IMR-90 (cell line): ENCODE results near the gene PRDM13. TPM values are rescaled to one million over a fixed set of nuclear protein-coding genes. Genes with fewer than 3 reads are reported as not detected.

Experiments
- ATAC-seq: fragments of 200-7000 bp; cut with Tn5 transposase; 2 replicates; pipeline ENCODE4 v1.9.1; 2020; ENCODE audit warnings: low read depth, mild to moderate bottlenecking, moderate library complexity
- BruUV-seq: library from RNA; stranded (reverse); fragments of 400-500 nt; replicated peaks from 2 replicates; lab custom pipeline; 2021; lab: Mats Ljungman, UMichigan
- CTCF ChIA-PET: fragments of 300-600 bp; formaldehyde crosslinking; extraction: SDS; loops from one replicate; lab custom pipeline; 2021; ENCODE audit warnings: antibody characterized with exemption; lab: Yijun Ruan, JAX
- POLR2A ChIA-PET: fragments of 300-600 bp; sonication (Branson Sonifier 250); formaldehyde crosslinking; loops from one replicate; lab custom pipeline; 2022; ENCODE audit warnings: antibody characterized with exemption; ENCODE audit not compliant: unreplicated experiment; lab: Charles Lee
- DNase-seq: peaks from one replicate; pipeline ENCODE4 v3.0.0; 2013
- H2AFZ ChIP-seq: replicated peaks from 2 replicates; pipeline ENCODE3; 2013; ENCODE audit warnings: low read length, mild to moderate bottlenecking; ENCODE audit not compliant: poor library complexity
- H2AK5ac ChIP-seq: 2 replicates; pipeline ENCODE4 v1.6.1; 2013; ENCODE audit warnings: low read depth, low read length, inconsistent platforms
- H2AK9ac ChIP-seq: replicated peaks from 2 replicates; pipeline ENCODE3; 2013; ENCODE audit warnings: mild to moderate bottlenecking, low read depth, low read length, moderate library complexity; ENCODE audit not compliant: poor library complexity
- H2BK120ac ChIP-seq: 2 replicates; pipeline ENCODE4 v1.6.1; 2013; ENCODE audit warnings: low read depth, low read length, inconsistent platforms
- H2BK15ac ChIP-seq: 3 replicates; pipeline ENCODE4 v1.6.1; 2013; ENCODE audit warnings: low read depth, low read length, inconsistent platforms
- H2BK20ac ChIP-seq: 2 replicates; pipeline ENCODE4 v1.6.1; 2013; ENCODE audit warnings: low read depth, mild to moderate bottlenecking, inconsistent platforms, low read length, moderate library complexity
- H2BK5ac ChIP-seq: 2 replicates; pipeline ENCODE4 v1.6.1; 2013; ENCODE audit warnings: mild to moderate bottlenecking, low read depth, low read length, inconsistent platforms; ENCODE audit not compliant: poor library complexity, severe bottlenecking
- H3K14ac ChIP-seq: replicated peaks from 2 replicates; pipeline ENCODE4 v1.6.1; 2013; ENCODE audit warnings: low read depth, low read length, inconsistent platforms
- H3K18ac ChIP-seq: 2 replicates; pipeline ENCODE4 v1.6.1; 2013; ENCODE audit warnings: low read depth, low read length, control low read depth
- H3K23ac ChIP-seq: 2 replicates; pipeline ENCODE4 v1.6.1; 2013; ENCODE audit warnings: low read depth, low read length, inconsistent platforms
- H3K27ac ChIP-seq: 2 replicates; pipeline ENCODE4 v1.5.1; 2013; ENCODE audit warnings: mild to moderate bottlenecking, control low read depth, low read length; ENCODE audit not compliant: insufficient read depth
- H3K27me3 ChIP-seq: 2 replicates; pipeline ENCODE4 v1.6.1; 2013; ENCODE audit warnings: low read length; ENCODE audit not compliant: control insufficient read depth, insufficient read depth
- H3K36me3 ChIP-seq: 2 replicates; pipeline ENCODE4 v1.6.1; 2013; ENCODE audit warnings: low read length, mixed read lengths; ENCODE audit not compliant: control insufficient read depth, insufficient read depth
- H3K4ac ChIP-seq: 2 replicates; pipeline ENCODE4 v1.6.1; 2013; ENCODE audit warnings: low read depth, low read length, inconsistent platforms
- H3K4me1 ChIP-seq: 2 replicates; pipeline ENCODE4 v1.6.1; 2013; ENCODE audit warnings: low read length, mixed read lengths; ENCODE audit not compliant: control insufficient read depth, insufficient read depth
- H3K4me2 ChIP-seq: 2 replicates; pipeline ENCODE4 v1.6.1; 2013; ENCODE audit warnings: low read depth, mild to moderate bottlenecking, control low read depth, low read length, moderate library complexity
- H3K4me3 ChIP-seq: 2 replicates; pipeline ENCODE4 v1.5.1; 2013; ENCODE audit warnings: low read depth, mild to moderate bottlenecking, control low read depth, low read length, moderate library complexity; ENCODE audit not compliant: insufficient read depth
- H3K56ac ChIP-seq: 2 replicates; pipeline ENCODE4 v1.6.1; 2013; ENCODE audit warnings: low read length, inconsistent platforms; ENCODE audit not compliant: insufficient read depth; ENCODE audit errors: extremely low read depth
- H3K79me1 ChIP-seq, 2 experiments: 2 replicates each; pipeline ENCODE4 v1.6.1; 2013; ENCODE audit warnings: low read length in 2 of 2, inconsistent platforms in 1 of 2, low read depth in 1 of 2
- H3K9ac ChIP-seq: 2 replicates; pipeline ENCODE4 v1.6.1; 2013; ENCODE audit warnings: low read depth, low read length, control low read depth
- H3K9me1 ChIP-seq: 2 replicates; pipeline ENCODE4 v1.6.1; 2013; ENCODE audit warnings: low read length, inconsistent platforms; ENCODE audit not compliant: insufficient read depth
- H3K9me3 ChIP-seq: 2 replicates; pipeline ENCODE4 v1.6.1; 2013; ENCODE audit warnings: low read length; ENCODE audit not compliant: control insufficient read depth, insufficient read depth
- H4K20me1 ChIP-seq: 2 replicates; pipeline ENCODE4 v1.6.1; 2013; ENCODE audit warnings: low read length, inconsistent platforms; ENCODE audit not compliant: insufficient read depth
- H4K5ac ChIP-seq: 2 replicates; pipeline ENCODE4 v1.6.1; 2013; ENCODE audit warnings: mild to moderate bottlenecking, low read depth, low read length, control low read depth
- H4K8ac ChIP-seq, 2 experiments: 2 replicates each; pipeline ENCODE4 v1.6.1; 2013; ENCODE audit warnings: low read depth in 2 of 2, low read length in 2 of 2, control low read depth in 1 of 2, inconsistent platforms in 1 of 2
- H4K91ac ChIP-seq: 2 replicates; pipeline ENCODE4 v1.6.1; 2013; ENCODE audit warnings: low read depth, low read length, inconsistent platforms; ENCODE audit not compliant: insufficient read depth
- ELK1 ChIP-seq: fragments of 150-350 bp; IDR thresholded peaks from 2 replicates; pipeline ENCODE4 v1.6.1; 2016; ENCODE audit warnings: low read depth, mild to moderate bottlenecking, low read length, moderate library complexity, borderline replicate concordance
- RCOR1 ChIP-seq: IDR thresholded peaks from 2 replicates; pipeline ENCODE4 v1.6.1; 2012; ENCODE audit warnings: mild to moderate bottlenecking, low read length, improper control_type of control experiment; ENCODE audit not compliant: insufficient replicate concordance
- RFX5 ChIP-seq: IDR thresholded peaks from 2 replicates; pipeline ENCODE4 v1.8.0; 2012; ENCODE audit warnings: low read depth, mild to moderate bottlenecking, low read length, moderate library complexity
- WGBS, 2 experiments: methylation state at CpG; one replicate each; pipeline versions ENCODE4 v1.1.5 to v1.1.7; 2013; ENCODE audit warnings: missing lambda C conversion rate in 2 of 2; ENCODE audit not compliant: insufficient read length in 1 of 2; ENCODE audit errors: extremely low coverage in 2 of 2; 5-methylcytosine and 5-hydroxymethylcytosine counted together
- dilution Hi-C: fragments of 300-500 bp; cut with HindIII; formaldehyde crosslinking; loops from one replicate; pipeline ENCODE4 v1.14.3; 2018; ENCODE audit warnings: low sequenced_read_pairs; ENCODE audit not compliant: unreplicated experiment
- in situ Hi-C: fragments of 300-500 bp; cut with MboI; formaldehyde crosslinking; loops from 3 replicates; pipeline ENCODE4 v1.14.3; 2019; ENCODE audit warnings: low sequenced_read_pairs, inconsistent platforms, mixed read lengths
- intact Hi-C: fragments of 100-400 bp; cut with micrococcal nuclease; formaldehyde crosslinking; loops from 2 replicates; pipeline ENCODE4 v1.10.0; 2022
- polyA plus RNA-seq, 3 experiments: library from polyadenylated mRNA; depleted of rRNA; stranded (reverse); fragments of >200 nt; gene quantifications; 2 replicates each; pipeline ENCODE4 v1.2.3, GENCODE V29; 2012; ENCODE audit warnings: low replicate concordance in 1 of 3
- total RNA-seq: library from RNA; depleted of rRNA; stranded (reverse); fragments of >200 nt; gene quantifications from 2 replicates; pipeline ENCODE4 v1.2.3, GENCODE V29; 2012
- TF ChIP-seq, protein P1 (sequence below): conservative IDR thresholded peaks from 2 replicates; pipeline ENCODE4 v1.5.1; 2012; ENCODE audit warnings: mild to moderate bottlenecking, low read depth, low read length, improper control_type of control experiment

PRDM13 gene
- total and polyA plus RNA-seq, 2 of the 4 experiments (the other 2 are of a cell fraction), result not detected

- DNase-seq (no peak), ATAC-seq (no peak)
- Histone ChIP-seq H4K20me1 (no peaks in the 10 kb centered on the region), H3K9me3 (peaks cover 4% of the 10 kb centered on the region), H3K4me3 (no peak overlapping the region), H2AK9ac (no peak overlapping the region), H2BK120ac (no peak overlapping the region), H3K79me1 (no peaks in the 10 kb centered on the region), H3K27me3 (peaks cover 71% of the 10 kb centered on the region), H4K5ac (no peak overlapping the region), H3K23ac (peak overlapping the region; percentile 60; the same call in 1 of the 2 replicates), H2AK5ac (no peak overlapping the region), H3K4me1 (no peaks in the 10 kb centered on the region), H3K9ac (no peak overlapping the region), H4K91ac (no peak overlapping the region), H3K27ac (no peak overlapping the region), H3K9me1 (no peaks in the 10 kb centered on the region; the same call in 1 of the 2 replicates), H3K18ac (no peak overlapping the region), H2BK20ac (no peak overlapping the region), H2AFZ (no peak overlapping the region), H3K4ac (no peak overlapping the region), H3K56ac (no peak overlapping the region), H4K8ac (no peak overlapping the region), H2BK5ac (no peak overlapping the region), H2BK15ac (no peak overlapping the region), H3K14ac (no peak overlapping the region), H3K36me3 (no peaks in the 10 kb centered on the region), H3K4me2 (no peak overlapping the region)
- no TSS peak for BruUV-seq
- TF ChIP-seq RCOR1 (no peak), ELK1 (no peak), RFX5 (no peak)
- TF ChIP-seq, protein P1, sequence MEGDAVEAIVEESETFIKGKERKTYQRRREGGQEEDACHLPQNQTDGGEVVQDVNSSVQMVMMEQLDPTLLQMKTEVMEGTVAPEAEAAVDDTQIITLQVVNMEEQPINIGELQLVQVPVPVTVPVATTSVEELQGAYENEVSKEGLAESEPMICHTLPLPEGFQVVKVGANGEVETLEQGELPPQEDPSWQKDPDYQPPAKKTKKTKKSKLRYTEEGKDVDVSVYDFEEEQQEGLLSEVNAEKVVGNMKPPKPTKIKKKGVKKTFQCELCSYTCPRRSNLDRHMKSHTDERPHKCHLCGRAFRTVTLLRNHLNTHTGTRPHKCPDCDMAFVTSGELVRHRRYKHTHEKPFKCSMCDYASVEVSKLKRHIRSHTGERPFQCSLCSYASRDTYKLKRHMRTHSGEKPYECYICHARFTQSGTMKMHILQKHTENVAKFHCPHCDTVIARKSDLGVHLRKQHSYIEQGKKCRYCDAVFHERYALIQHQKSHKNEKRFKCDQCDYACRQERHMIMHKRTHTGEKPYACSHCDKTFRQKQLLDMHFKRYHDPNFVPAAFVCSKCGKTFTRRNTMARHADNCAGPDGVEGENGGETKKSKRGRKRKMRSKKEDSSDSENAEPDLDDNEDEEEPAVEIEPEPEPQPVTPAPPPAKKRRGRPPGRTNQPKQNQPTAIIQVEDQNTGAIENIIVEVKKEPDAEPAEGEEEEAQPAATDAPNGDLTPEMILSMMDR, result no peak
- POLR2A ChIA-PET, result no interaction called here
- in situ Hi-C loops, result loop anchor here (25.0 kb wide), 1 partner anchor 872 kb away; the partner anchor contains the start of gene SIM1
- CTCF ChIA-PET, result interaction anchor here (1.3 kb wide), 1 partner anchor 11 kb away, joined by 4 read pairs; no protein-coding TSS in a partner anchor
- intact Hi-C loops, result loop anchor here (2.0 kb wide), 1 partner anchor 233 kb away; no protein-coding TSS in a partner anchor
- dilution Hi-C loops, result no loop called here
- 50% methylated on average over 2 of the region's 10 CpGs; no CpG with 5 or more reads in 1 of the 2 experiments for WGBS, 2 experiments
Observed at GRCh38 chr6:99589907-99590493, 16.6 kb upstream of the PRDM13 start.
